NT2/D1 (cell line): ENCODE data around the gene PHIP.

ENCODE experiments used
- YY1 ChIP-seq: IDR thresholded peaks from 2 replicates; pipeline ENCODE4 v1.6.1; 2011; ENCODE audit not compliant: insufficient read length, insufficient read depth
- ZNF274 ChIP-seq: IDR thresholded peaks from 2 replicates; pipeline ENCODE4 v1.6.1; 2011; ENCODE audit warnings: mild to moderate bottlenecking, low read depth, low read length

DNA sequence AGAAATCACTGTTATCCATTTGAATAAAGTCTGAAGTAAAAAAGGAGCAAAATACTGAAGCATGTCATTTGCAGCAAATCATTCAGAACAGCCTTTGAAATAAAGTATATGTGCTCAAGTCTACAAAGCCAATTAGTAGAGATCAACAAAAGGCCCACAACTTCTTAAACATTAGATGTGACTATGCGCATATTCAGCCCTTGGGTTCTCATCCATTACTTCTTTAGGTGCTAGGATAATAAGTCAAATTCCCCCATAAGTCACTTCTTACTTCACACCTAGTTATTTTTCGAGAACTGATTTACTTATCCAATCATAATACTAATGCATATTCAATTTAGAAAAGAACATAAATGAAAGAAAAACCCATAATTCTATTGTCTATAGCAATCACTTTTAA, 31.0 kb downstream of the PHIP start:
- TF ChIP-seq ZNF274 (no peak), YY1 (no peak)
